Neural crest cell (in vitro differentiated cells): ENCODE measurements around the gene LRP1-AS. TPM values are rescaled to one million over a fixed set of nuclear protein-coding genes. Genes with fewer than 3 reads are reported as not detected.

Experiments
- DNase-seq: peaks from one replicate; pipeline ENCODE4 v3.0.0; 2021; ENCODE audit warnings: low read depth, mixed read lengths, low spot score
- H3K27ac Mint-ChIP-seq: one replicate; pipeline ENCODE4 v1.8.0; 2021; ENCODE audit warnings: mild to moderate bottlenecking, mixed read lengths; ENCODE audit not compliant: unreplicated experiment
- H3K27me3 Mint-ChIP-seq: 2 replicates; pipeline ENCODE4 v1.8.0; 2021; ENCODE audit warnings: low read depth, mild to moderate bottlenecking, mixed read lengths
- H3K36me3 Mint-ChIP-seq: 2 replicates; pipeline ENCODE4 v1.8.0; 2021; ENCODE audit warnings: low read depth, mild to moderate bottlenecking, mixed read lengths
- H3K4me1 Mint-ChIP-seq: 2 replicates; pipeline ENCODE4 v1.8.0; 2021; ENCODE audit warnings: mixed read lengths
- H3K4me3 Mint-ChIP-seq: one replicate; pipeline ENCODE4 v1.8.0; 2021; ENCODE audit warnings: mild to moderate bottlenecking, mixed read lengths
- H3K9me3 Mint-ChIP-seq: 2 replicates; pipeline ENCODE4 v1.8.0; 2021; ENCODE audit warnings: mixed read lengths
- CTCF ChIP-seq: fragments of 200-600 bp; sonication (generic); conservative IDR thresholded peaks from 2 replicates; pipeline ENCODE4 v1.5.0; 2021; ENCODE audit warnings: antibody characterized with exemption, mild to moderate bottlenecking
- total RNA-seq: library from RNA; stranded (reverse); gene quantifications from 2 replicates; pipeline ENCODE4 v1.2.1, GENCODE V29; 2021

LRP1-AS gene
- total RNA-seq, 1 donor from 2014 or later = not detected

GRCh38 chr12:57185403-57185802, 38.0 kb upstream of the LRP1-AS start:
- no peaks in the 10 kb centered on the region for H3K9me3 Mint-ChIP-seq
- H3K27ac Mint-ChIP-seq = no peak overlapping the region
- peaks cover 4% of the 10 kb centered on the region for H3K36me3 Mint-ChIP-seq
- DNase-seq = no peak
- peaks cover 6% of the 10 kb centered on the region for H3K4me1 Mint-ChIP-seq
- no peak overlapping the region for H3K4me3 Mint-ChIP-seq
- no peaks in the 10 kb centered on the region for H3K27me3 Mint-ChIP-seq
- no peak for TF ChIP-seq CTCF

DNA sequence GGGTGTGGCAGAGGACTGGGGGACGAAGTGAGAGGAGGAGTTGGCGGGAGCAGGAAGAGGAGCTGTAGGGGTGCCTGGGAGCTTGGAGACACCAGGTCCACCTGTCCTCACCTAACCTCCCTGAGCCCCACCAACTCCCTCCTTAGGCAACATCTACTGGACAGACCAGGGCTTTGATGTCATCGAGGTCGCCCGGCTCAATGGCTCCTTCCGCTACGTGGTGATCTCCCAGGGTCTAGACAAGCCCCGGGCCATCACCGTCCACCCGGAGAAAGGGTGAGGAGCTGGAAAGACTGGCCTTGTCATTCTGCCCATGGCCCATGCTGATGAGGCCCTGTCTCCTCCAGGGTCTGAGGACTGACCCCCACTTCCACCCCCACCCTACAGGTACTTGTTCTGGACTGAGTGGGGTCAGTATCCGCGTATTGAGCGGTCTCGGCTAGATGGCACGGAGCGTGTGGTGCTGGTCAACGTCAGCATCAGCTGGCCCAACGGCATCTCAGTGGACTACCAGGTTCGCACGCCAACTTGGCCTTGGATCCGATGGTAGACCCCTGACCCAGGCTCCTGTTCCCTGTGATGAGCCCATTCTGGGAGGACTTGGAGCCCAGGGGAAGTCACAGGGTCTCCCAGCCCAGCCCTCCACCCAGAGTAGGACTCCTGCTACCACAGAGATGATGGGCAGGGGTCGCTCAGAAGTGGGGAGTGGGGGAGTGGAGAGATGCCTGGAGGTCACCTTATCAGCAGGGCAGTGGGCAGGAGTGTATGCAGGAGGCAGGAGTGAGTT, 36.7 kb upstream of the LRP1-AS start:
- no peak for DNase-seq
- no peak overlapping the region for H3K27ac Mint-ChIP-seq
- no peaks in the 10 kb centered on the region for H3K9me3 Mint-ChIP-seq
- no peaks in the 10 kb centered on the region for H3K27me3 Mint-ChIP-seq
- H3K36me3 Mint-ChIP-seq = peaks cover 6% of the 10 kb centered on the region
- TF ChIP-seq CTCF = no peak
- peaks cover 6% of the 10 kb centered on the region for H3K4me1 Mint-ChIP-seq
- no peak overlapping the region for H3K4me3 Mint-ChIP-seq

DNA sequence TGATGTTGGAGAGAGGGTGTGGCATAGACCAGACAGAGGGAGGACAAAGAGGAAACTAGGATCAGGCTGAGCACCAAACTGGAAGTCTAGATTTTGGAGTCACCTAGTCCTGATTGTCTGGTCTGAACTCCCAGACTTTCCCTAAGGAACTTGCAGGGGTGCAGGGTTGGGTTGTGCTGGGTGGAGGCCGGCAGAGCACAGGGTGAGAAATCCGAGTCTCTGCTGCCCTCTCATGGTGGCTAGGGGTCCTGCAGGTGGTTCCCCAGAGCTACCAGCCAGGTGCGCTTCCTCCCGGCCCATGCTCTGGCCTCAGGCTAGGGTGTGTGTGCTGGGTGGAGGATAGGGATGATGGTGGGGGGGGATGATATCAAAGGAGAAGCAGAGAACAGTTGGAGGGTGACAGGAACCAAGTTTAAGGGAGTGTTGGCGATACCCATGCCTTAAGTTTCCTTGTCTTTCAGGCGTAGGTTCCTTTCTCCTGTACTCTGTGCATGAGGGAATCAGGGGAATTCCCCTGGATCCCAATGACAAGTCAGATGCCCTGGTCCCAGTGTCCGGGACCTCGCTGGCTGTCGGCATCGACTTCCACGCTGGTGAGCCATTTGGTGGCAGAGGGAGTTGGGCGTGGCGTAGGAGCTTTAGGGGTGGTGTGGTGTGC, 35.6 kb upstream of the LRP1-AS start:
- peak; percentile 85 for DNase-seq
- H3K27me3 Mint-ChIP-seq = no peaks in the 10 kb centered on the region
- peaks cover 6% of the 10 kb centered on the region for H3K4me1 Mint-ChIP-seq
- peak; percentile 91 for TF ChIP-seq CTCF
- peaks cover 9% of the 10 kb centered on the region for H3K36me3 Mint-ChIP-seq
- no peaks in the 10 kb centered on the region for H3K9me3 Mint-ChIP-seq
- no peak overlapping the region for H3K4me3 Mint-ChIP-seq
- peak overlapping the region; percentile 85 for H3K27ac Mint-ChIP-seq

- Mint-ChIP-seq H3K9me3 (no peaks in the 10 kb centered on the region), H3K27ac (no peak overlapping the region), H3K36me3 (peaks cover 9% of the 10 kb centered on the region), H3K27me3 (no peaks in the 10 kb centered on the region), H3K4me3 (no peak overlapping the region), H3K4me1 (peaks cover 6% of the 10 kb centered on the region)
- DNase-seq = no peak
- TF ChIP-seq CTCF = no peak
Measured at GRCh38 chr12:57181561-57182155, 34.2 kb upstream of the LRP1-AS start.

DNA sequence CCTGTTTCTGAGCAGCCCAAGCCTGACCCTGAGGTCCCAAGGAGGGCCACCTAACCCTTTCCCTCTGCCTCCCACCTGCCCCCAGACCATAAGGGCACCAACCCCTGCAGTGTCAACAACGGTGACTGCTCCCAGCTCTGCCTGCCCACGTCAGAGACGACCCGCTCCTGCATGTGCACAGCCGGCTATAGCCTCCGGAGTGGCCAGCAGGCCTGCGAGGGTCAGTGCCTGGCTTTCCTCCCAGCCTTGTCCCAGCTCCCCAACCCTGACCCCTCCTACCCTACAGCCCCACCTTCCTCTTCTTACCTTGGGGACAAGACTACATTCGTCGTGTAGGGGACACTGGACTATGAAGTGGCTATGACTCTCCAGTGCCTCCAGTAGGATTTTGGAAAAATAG, 33.7 kb upstream of the LRP1-AS start:
- DNase-seq = no peak
- TF ChIP-seq CTCF = no peak
- peaks cover 6% of the 10 kb centered on the region for H3K4me1 Mint-ChIP-seq
- no peak overlapping the region for H3K27ac Mint-ChIP-seq
- peaks cover 12% of the 10 kb centered on the region for H3K36me3 Mint-ChIP-seq
- H3K4me3 Mint-ChIP-seq = no peak overlapping the region
- H3K9me3 Mint-ChIP-seq = no peaks in the 10 kb centered on the region
- no peaks in the 10 kb centered on the region for H3K27me3 Mint-ChIP-seq
